Measurements from ENCODE around the gene RTL3.

GRCh38 chrX:78687586-78687985 is 28.5 kb upstream of the RTL3 start:
- TF ChIP-seq, protein P1, sequence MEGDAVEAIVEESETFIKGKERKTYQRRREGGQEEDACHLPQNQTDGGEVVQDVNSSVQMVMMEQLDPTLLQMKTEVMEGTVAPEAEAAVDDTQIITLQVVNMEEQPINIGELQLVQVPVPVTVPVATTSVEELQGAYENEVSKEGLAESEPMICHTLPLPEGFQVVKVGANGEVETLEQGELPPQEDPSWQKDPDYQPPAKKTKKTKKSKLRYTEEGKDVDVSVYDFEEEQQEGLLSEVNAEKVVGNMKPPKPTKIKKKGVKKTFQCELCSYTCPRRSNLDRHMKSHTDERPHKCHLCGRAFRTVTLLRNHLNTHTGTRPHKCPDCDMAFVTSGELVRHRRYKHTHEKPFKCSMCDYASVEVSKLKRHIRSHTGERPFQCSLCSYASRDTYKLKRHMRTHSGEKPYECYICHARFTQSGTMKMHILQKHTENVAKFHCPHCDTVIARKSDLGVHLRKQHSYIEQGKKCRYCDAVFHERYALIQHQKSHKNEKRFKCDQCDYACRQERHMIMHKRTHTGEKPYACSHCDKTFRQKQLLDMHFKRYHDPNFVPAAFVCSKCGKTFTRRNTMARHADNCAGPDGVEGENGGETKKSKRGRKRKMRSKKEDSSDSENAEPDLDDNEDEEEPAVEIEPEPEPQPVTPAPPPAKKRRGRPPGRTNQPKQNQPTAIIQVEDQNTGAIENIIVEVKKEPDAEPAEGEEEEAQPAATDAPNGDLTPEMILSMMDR (IDR thresholded peaks at IDR 0.05; ENCODE audit: low read depth, low read length) = no peak
- TF ChIP-seq EZH2phosphoT487 (IDR thresholded peaks at IDR 0.05; ENCODE audit: low read depth) = no peak
